ENCODE measurements around the gene PGA4.
A peak's percentile ranks its signal among the peaks of the same experiment; 100 is the strongest.
"Not testable (repeated sequence)": the region's sequence is repeated elsewhere in the genome, so short reads cannot be mapped to it uniquely, and the experiment has no call there.

PGA4 gene

GRCh38 chr11:61222047-61222446, at the start of gene PGA4:
TSS of gene PGA4 (plus strand) at chr11:61222347. CDS start at chr11:61222401, 54 bp downstream.
- DNase-seq (ENCODE audit: low read depth in 2 of 2, low spot score in 1 of 2), result not testable (repeated sequence)

DNA sequence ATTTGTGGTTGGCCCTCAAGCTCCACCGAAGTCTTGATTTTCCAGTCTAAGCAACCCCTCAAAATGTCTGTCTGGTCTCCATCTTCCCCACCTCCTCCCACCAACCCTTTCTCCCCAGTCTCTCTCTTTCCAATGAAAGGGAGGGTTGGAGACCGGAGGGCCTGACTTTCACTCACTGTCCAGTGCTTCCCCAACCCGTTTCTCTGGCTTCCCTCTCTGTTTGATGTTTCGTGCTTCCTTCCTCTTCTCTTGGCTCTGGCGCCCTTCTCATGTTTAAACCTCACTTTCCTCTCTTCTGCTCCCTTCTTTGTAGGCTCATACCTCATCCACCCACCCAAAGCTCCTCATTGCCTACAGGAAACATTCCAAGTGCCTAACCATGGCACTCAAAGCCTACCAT, 49.8 kb upstream of the PGA4 start:
- no peak for DNase-seq (ENCODE audit: low read depth in 2 of 2, low spot score in 1 of 2)

DNA sequence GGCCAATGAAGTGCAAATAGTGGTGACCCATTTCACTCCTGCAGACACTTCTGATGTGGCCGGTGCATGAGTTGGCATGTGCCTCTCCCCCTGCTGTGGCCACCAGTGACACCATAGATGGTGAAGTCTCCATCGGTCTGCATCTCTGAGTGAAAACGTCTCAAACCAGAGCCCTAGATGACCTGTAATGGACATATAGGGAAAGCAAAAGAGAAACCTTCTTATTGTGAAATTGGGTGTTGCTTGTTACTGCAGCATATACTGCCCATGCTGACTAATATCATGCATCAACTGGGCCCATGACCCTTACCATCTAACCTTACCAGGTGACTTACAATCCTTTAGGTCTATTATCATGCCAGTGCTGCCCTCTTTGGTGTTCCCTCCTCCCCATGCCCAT, 49.3 kb upstream of the PGA4 start:
- no peak for DNase-seq (ENCODE audit: low read depth in 2 of 2, low spot score in 1 of 2)

GRCh38 chr11:61173456-61173855, 48.7 kb upstream of the PGA4 start:
- DNase-seq (ENCODE audit: low read depth in 2 of 2, low spot score in 1 of 2), result no peak

DNA sequence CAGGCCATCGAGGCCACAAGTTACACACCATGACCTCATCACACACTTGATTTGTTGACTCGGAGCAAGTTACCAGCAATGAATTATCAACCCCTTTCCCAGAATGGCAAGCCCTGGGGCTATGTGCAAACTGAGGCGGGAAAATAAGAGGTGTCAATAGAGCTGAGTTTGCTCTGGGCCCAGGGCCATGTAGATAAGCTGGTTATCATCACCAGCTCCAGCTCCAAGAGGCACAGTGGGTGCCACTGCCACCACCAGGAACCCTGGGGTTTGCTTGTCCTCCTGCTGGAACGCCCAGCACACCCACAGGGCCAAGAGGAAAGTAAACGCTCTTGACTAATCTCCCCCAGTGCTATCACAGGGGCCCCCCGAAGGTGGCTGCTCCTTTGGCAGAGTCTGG, 47.9 kb upstream of the PGA4 start:
- DNase-seq (ENCODE audit: low read depth in 2 of 2, low spot score in 1 of 2), result no peak

GRCh38 chr11:61174949-61175348, 47.2 kb upstream of the PGA4 start:
- DNase-seq (ENCODE audit: low read depth in 2 of 2, low spot score in 1 of 2), result no peak

DNA sequence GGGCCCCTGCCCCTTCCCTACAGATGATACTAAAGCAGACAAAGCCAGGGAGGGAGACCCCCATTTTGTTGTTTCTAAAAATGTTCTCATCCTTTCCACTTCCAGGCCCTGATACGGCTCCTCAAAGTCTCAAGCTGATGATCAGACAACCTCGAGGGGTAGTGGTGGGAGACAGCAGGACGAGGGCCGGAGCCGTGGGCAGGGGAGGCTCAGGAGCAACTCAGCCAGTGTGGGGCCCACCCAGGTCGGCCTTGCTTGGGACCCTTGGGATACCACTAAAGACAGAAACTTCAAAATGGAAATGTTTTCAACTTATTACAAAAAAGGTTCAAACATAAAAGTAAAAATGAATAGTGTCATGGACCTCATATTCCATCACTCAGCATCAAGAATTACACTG, 45.7 kb upstream of the PGA4 start:
- DNase-seq (ENCODE audit: low read depth in 2 of 2, low spot score in 1 of 2), result no peak

DNA sequence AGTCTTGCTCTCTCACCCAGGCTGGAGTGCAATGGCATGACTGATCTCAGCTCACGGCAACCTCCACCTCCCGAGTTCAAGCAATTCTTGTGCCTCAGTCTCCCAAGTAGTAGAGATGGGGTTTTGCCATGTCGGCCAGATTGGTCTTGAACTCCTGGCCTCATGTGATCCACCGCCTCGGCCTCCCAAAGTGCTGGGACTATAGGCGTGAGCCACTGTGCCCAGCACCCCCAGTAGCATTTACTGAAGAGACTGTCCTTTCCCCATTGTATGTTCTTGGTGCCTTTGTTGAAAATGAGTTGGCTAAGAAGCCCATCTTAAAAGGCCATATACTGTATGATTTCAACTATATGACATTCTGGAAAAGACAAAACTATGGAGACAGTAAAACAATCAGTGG, 41.9 kb upstream of the PGA4 start:
- DNase-seq (ENCODE audit: low read depth in 2 of 2, low spot score in 1 of 2), result not testable (repeated sequence)

DNA sequence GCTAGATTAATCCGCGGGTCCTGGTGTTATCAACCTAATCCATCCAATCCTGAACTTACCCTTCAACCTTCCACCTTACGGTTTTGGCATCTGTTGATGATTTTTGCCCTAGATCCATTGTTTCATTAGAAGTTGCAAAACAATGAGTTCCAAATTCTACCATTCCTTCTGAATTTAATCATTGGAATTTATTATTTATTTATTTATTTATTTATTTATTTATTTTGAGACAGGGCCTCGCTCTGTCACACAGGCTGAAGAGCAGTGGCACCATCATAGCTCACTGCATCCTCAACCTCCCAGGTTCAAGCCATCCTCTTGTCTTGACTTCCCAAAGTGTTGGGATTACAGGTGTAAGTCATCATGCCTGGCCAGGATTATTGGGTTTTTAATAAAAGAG, 40.7 kb upstream of the PGA4 start:
- no peak for DNase-seq (ENCODE audit: low read depth in 2 of 2, low spot score in 1 of 2)

GRCh38 chr11:61183645-61184044, 38.5 kb upstream of the PGA4 start:
- DNase-seq (ENCODE audit: low read depth in 2 of 2, low spot score in 1 of 2), result no peak

GRCh38 chr11:61186504-61186903, 35.6 kb upstream of the PGA4 start:
- no peak for DNase-seq (ENCODE audit: low read depth in 2 of 2, low spot score in 1 of 2)

DNA sequence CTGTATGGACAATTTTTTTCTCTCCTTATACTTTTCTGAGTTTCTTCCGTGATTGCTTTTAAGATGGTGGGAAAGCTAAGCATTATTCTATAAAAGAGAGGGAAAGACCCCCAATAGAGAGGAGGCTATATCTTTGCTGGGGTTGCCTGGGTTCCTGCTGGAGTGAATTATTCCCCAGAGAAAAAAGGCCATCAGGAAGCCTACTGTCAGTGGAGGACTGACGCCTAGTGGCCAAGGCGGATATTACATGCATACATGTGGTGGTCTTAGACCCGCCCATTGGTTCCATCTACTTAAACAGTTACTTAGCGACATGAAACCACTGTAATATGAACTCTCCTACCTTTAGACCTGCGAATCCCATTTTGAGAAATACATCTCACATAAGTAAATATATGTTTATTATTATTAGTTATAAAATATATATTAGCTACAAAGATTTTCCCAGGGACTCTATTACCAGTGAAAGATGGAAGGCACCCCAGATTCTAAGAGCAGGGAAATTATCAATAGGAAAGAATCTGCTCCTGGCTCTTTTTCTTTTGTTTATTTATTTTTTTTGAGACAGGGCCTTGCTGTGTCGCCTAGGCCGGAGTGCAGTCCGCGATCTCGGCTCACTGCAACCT, 34.5 kb upstream of the PGA4 start:
- peak; percentile 60 to 76 for DNase-seq (ENCODE audit: low read depth in 2 of 2, low spot score in 1 of 2)

GRCh38 chr11:61189933-61190332, 32.2 kb upstream of the PGA4 start:
- no peak for DNase-seq (ENCODE audit: low read depth in 2 of 2, low spot score in 1 of 2)

- DNase-seq (ENCODE audit: low read depth in 2 of 2, low spot score in 1 of 2), result no peak
These were observed 28.6 kb upstream of the PGA4 start for GRCh38 chr11:61193596-61193995.

DNA sequence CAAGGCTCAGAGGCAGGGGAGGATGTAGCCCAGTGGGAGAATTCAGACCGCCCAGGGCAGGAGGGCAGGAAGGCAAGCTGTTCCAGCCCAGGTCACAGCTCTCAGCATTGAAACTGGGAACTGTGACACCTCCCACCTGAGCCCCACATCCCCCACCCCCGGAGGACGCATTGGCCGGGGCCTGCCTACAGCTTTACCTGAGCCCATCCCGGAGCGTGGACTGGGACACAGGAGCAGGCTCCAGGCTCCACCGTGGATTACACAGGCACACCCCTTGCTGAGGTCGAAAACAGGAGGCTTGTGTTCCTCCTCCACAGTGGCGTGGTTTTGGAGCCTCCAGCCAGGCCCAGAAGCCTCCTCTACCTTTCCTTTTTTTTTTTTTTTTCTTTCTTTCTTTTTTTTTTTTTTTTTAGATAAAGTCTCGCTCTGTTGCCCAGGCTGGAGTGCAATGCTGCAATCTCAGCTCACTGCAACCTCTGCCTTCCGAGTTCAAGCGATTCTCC, 27.9 kb upstream of the PGA4 start:
- no peak for DNase-seq (ENCODE audit: low read depth in 2 of 2, low spot score in 1 of 2)

DNA sequence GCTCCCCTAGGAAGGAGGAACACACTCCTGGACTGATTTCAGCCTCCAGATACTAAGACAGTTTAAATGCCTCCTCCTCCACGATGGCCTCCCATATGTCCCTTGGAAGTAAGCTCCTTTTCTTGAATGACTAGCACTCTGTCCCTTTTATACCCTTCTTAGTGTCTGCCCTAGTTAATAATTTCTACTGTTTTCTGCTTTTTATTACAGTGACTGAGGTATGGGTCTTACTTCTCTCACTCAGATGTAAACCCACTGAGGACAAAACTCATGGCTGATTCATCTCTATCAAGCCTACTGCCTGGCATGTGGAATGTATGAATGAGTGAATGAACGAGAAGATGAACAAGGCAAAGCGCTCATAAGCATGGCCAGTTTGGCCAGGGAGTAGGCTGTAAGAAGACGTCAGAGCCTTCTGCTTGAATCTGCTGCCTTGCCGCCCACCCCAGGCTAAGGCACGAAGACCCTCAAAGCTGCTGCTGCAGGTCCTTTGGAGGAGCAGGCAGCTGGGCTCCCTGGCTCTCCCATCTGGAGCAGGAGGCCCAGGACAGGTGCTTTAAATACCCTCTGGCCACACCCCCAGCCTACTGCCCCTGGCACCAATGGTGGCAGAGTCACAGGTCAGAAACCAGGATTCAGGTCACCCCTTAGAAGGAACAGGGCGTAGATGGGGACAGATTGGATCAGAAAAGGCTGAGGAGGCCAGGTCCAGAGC, 27.0 kb upstream of the PGA4 start:
- no peak for DNase-seq (ENCODE audit: low read depth in 2 of 2, low spot score in 1 of 2)

DNA sequence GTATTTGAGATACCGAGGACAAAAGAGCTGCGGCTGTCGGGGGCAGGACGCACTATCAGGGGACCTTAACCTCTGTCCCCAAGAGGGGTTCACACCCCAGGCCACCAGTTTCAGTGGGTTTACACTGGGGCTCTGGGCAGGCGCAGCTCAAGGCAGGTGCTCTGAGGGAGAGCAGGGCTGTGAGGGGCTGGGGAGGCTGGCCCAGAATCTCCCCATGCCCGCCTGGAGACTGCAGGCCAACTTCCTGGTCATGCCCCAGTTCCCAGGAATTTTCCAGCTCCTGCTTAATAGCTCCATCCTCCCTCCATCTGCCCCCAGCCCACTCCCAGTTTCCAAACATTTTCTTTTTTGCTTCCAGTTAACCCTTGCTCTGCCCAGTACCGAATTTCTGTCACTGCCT, 26.4 kb upstream of the PGA4 start:
- DNase-seq (ENCODE audit: low read depth in 2 of 2, low spot score in 1 of 2), result no peak

GRCh38 chr11:61198361-61198760, 23.8 kb upstream of the PGA4 start:
- no peak for DNase-seq (ENCODE audit: low read depth in 2 of 2, low spot score in 1 of 2)

GRCh38 chr11:61198948-61199523, 23.1 kb upstream of the PGA4 start:
- DNase-seq (ENCODE audit: low read depth in 2 of 2, low spot score in 1 of 2), result no peak

- DNase-seq (ENCODE audit: low read depth in 2 of 2, low spot score in 1 of 2), result no peak
These were observed 20.7 kb upstream of the PGA4 start for GRCh38 chr11:61201476-61201875.

DNA sequence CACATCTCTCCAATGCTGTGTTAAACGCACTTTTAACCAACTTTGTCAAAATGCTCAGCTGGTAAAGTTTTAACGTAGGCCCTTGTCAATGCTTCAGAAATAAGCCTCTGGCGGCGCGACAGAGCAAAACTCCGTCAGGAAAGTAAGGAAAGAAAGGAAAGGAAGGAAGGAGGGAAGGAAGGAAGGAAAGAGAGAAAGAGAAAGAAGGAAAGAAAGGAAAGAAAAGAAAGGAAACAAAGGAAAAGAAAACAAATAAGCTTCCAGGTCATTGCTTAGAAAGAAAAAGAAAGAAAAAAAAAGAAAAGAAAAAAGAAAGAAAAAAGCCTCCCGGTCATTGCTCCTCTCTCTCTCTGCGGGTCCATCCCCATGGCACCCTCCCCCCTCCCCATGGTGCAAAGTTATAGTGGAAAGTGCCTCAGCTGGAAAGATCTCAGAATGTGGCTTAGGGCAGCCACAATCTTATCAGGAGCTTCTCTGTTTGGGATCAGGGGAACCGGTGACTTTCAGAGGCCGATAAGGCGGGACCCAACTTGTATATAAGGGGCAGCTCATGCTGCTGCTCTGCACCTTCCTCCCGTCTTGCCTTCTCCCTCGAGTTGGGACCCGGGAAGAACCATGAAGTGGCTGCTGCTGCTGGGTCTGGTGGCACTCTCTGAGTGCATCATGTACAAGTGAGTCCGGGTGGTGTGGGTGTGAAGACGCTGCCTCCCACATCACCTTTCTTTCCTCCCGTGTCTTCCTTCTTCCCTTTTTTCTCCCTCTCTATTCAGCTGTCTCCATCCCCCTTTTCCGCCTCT, 19.0 kb upstream of the PGA4 start, which contains the start of gene PGA3:
Gene PGA3 (plus strand): TSS at position 566 of the 797 bp plus-strand sequence. CDS start 50 bp downstream, at position 616.
- DNase-seq (ENCODE audit: low read depth in 2 of 2, low spot score in 1 of 2), result not testable (repeated sequence)

Data from stimulated activated CD8-positive, alpha-beta memory T cell treated with anti-CD3 and anti-CD28 coated beads, Interleukin-4, amount 100 ng/mL, for 4 hours (primary cell).